T follicular helper cell (primary cell): Measurements from ENCODE around the gene SH2D3C.
A peak's percentile ranks its signal among the peaks of the same experiment; 100 is the strongest.

ENCODE experiments used
- DNase-seq: peaks from one replicate; pipeline ENCODE4 v3.0.0-alpha.2; 2020; ENCODE audit warnings: low read depth

Gene SH2D3C

GRCh38 chr9:127806871-127807270, 28.4 kb upstream of the SH2D3C start:
- no peak for DNase-seq

GRCh38 chr9:127805620-127806019, 27.2 kb upstream of the SH2D3C start:
- no peak for DNase-seq

- no peak for DNase-seq
These were observed 25.3 kb upstream of the SH2D3C start for GRCh38 chr9:127803507-127804352.

- DNase-seq: peak; percentile 73
These were observed 24.3 kb upstream of the SH2D3C start, which contains the start of gene FPGS for GRCh38 chr9:127802576-127803443. FPGS (plus strand) TSS chr9:127802882; CDS start chr9:127802925, 43 bp downstream.

GRCh38 chr9:127801955-127802575, 23.6 kb upstream of the SH2D3C start:
- no peak for DNase-seq

GRCh38 chr9:127796852-127797370, 18.4 kb upstream of the SH2D3C start:
- no peak for DNase-seq

- DNase-seq: no peak
These were observed 17.9 kb upstream of the SH2D3C start for GRCh38 chr9:127796225-127796813.

- no peak for DNase-seq
These were observed 15.7 kb upstream of the SH2D3C start for GRCh38 chr9:127794001-127794791.

- no peak for DNase-seq
These were observed 14.7 kb upstream of the SH2D3C start for GRCh38 chr9:127793093-127793708.

GRCh38 chr9:127792417-127793031, 14.1 kb upstream of the SH2D3C start:
- no peak for DNase-seq

- no peak for DNase-seq
These were observed 12.6 kb upstream of the SH2D3C start for GRCh38 chr9:127791085-127791484.

GRCh38 chr9:127790094-127790855, 11.8 kb upstream of the SH2D3C start:
- no peak for DNase-seq

- no peak for DNase-seq
These were observed 10.7 kb upstream of the SH2D3C start for GRCh38 chr9:127789179-127789578.

GRCh38 chr9:127788337-127789011, 10.0 kb upstream of the SH2D3C start:
- DNase-seq: no peak

- DNase-seq: no peak
These were observed 8.3 kb upstream of the SH2D3C start for GRCh38 chr9:127786773-127787104.

- DNase-seq: peak; percentile 90
These were observed 7.7 kb upstream of the SH2D3C start, which contains the start of gene CDK9 for GRCh38 chr9:127785933-127786772. CDK9 (plus strand) TSS chr9:127786034; CDS start chr9:127786149, 115 bp downstream.
